Fibroblast of villous mesenchyme (primary cell): ENCODE results near the gene ARFRP1. TPM values are rescaled to one million over a fixed set of nuclear protein-coding genes. Genes with fewer than 3 reads are reported as not detected.

Experiments
- DNase-seq: peaks from one replicate; pipeline ENCODE4 v3.0.0-alpha.2; 2010; ENCODE audit warnings: low read depth
- H3K4me3 ChIP-seq: 2 replicates; pipeline ENCODE4 v1.5.1; 2011; ENCODE audit warnings: low read depth, mild to moderate bottlenecking, low read length
- CTCF ChIP-seq: IDR thresholded peaks from 2 replicates; pipeline ENCODE4 v1.5.1; 2012; ENCODE audit warnings: low read depth, mild to moderate bottlenecking, low read length; ENCODE audit not compliant: insufficient read depth
- total RNA-seq: library from RNA; depleted of rRNA; stranded (reverse); fragments of >200 nt; gene quantifications from 2 replicates; pipeline ENCODE4 v1.2.3, GENCODE V29; 2012

ARFRP1 gene
- total RNA-seq, 1 donor, result 24.2 TPM

- peak; percentile 92 for DNase-seq
- no peak for TF ChIP-seq CTCF
- H3K4me3 ChIP-seq, result no peak overlapping the region
Observed at GRCh38 chr20:63686492-63687321, 21.1 kb downstream of the ARFRP1 start.

GRCh38 chr20:63686094-63686491 is 21.7 kb downstream of the ARFRP1 start:
- no peak for TF ChIP-seq CTCF
- no peak for DNase-seq
- no peak overlapping the region for H3K4me3 ChIP-seq

GRCh38 chr20:63685269-63686026 is 22.3 kb downstream of the ARFRP1 start:
- H3K4me3 ChIP-seq, result no peak overlapping the region
- DNase-seq, result no peak
- TF ChIP-seq CTCF, result no peak

- DNase-seq, result peak; percentile 95
- no peak for TF ChIP-seq CTCF
- no peak overlapping the region for H3K4me3 ChIP-seq
Observed at GRCh38 chr20:63682384-63683139, 25.2 kb downstream of the ARFRP1 start.

GRCh38 chr20:63681609-63682142 is 26.1 kb downstream of the ARFRP1 start:
- DNase-seq, result no peak
- TF ChIP-seq CTCF, result no peak
- H3K4me3 ChIP-seq, result no peak overlapping the region

GRCh38 chr20:63680857-63681608 is 26.7 kb downstream of the ARFRP1 start:
- no peak overlapping the region for H3K4me3 ChIP-seq
- TF ChIP-seq CTCF, result no peak
- no peak for DNase-seq
